ENCODE measurements around the gene PACSIN2.

PACSIN2 gene

DNA sequence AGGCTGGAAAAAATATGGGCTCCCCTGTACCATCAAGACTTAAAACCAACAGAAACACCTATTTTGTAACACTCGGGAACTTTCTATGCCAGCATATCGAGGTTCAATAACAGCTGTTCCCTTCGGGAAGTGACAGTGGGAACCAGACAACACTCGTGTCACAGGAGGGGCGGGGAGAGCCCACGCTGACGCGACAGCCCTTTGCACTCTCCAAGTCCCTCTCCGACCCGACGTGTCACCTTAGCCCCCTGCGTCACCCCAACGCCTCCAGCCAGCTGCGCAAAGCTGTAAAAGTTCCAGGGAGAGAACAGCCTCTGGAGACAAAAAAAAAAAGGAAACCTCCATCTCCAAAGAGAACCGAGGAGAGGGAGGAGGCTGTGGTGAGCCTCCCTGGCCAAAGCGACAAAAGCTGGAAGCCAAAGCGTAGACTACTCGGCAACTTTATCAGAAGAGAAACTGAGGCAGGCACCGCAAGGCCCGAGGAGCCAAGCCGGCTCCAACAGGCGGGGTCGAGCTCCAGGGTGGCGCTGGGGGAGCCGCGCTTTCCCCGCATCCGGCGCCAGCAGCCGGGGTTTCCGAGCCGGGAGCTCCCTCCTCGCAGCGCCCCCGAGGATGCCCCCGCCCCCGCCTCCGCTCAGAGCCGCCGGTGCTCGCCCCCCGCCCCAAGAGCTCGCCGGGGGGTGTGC is 158.6 kb downstream of the PACSIN2 start:
- no peak for DNase-seq (ENCODE audit: low read depth)

DNA sequence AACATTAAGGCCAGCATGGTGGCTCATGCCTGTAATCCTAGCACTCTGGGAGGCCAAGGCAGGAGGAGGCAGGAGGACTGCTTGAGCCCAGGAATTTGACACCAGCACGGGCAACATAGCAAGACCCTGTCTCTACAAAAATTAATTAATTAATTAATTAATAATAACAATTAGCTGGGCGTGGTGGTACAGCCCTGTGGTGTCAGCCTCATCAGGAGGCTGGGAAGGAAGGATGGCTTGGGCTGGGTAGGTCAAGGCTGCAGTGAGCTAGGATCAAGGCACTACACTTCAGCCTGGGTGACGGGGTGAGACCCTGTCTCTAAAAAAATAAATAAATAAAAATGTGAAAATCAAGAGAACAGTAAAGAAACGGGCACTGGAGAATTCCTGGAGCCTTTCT is 159.2 kb downstream of the PACSIN2 start:
- DNase-seq (ENCODE audit: low read depth), result no peak
- TF ChIP-seq, protein P1, sequence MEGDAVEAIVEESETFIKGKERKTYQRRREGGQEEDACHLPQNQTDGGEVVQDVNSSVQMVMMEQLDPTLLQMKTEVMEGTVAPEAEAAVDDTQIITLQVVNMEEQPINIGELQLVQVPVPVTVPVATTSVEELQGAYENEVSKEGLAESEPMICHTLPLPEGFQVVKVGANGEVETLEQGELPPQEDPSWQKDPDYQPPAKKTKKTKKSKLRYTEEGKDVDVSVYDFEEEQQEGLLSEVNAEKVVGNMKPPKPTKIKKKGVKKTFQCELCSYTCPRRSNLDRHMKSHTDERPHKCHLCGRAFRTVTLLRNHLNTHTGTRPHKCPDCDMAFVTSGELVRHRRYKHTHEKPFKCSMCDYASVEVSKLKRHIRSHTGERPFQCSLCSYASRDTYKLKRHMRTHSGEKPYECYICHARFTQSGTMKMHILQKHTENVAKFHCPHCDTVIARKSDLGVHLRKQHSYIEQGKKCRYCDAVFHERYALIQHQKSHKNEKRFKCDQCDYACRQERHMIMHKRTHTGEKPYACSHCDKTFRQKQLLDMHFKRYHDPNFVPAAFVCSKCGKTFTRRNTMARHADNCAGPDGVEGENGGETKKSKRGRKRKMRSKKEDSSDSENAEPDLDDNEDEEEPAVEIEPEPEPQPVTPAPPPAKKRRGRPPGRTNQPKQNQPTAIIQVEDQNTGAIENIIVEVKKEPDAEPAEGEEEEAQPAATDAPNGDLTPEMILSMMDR (IDR thresholded peaks at IDR 0.05; ENCODE audit: low read depth, low read length, missing control alignments), result no peak
- peak overlapping the region; percentile 86 for H3K4me3 ChIP-seq (ENCODE audit: low read depth, low read length)

More for the DNA sequence above, 158.6 kb downstream of the PACSIN2 start:
- TF ChIP-seq, protein P1 (IDR thresholded peaks at IDR 0.05; ENCODE audit: low read depth, low read length, missing control alignments), result no peak
- H3K4me3 ChIP-seq (ENCODE audit: low read depth, low read length), result peak overlapping the region; percentile 86

DNA sequence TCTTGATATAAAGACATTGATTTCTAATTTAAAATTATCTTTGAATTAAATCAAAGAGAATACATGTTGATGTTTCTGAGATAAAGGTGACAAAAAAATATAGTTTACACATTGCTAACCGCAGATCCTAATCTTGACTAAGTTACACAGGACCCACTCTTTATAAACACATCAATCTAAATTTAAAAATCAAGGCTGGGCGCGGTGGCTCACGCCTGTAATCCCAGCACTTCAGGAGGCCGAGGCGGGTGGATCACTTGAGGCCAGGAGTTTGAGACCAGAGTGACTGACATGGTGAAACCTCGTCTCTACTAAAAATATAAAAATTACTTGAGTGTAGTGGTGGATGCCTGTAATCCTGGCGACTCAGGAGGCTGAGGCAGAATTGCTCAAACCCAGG is 159.7 kb downstream of the PACSIN2 start:
- DNase-seq (ENCODE audit: low read depth), result no peak
- H3K4me3 ChIP-seq (ENCODE audit: low read depth, low read length), result no peak overlapping the region; the same call in 1 of the 2 replicates
- TF ChIP-seq, protein P1 (IDR thresholded peaks at IDR 0.05; ENCODE audit: low read depth, low read length, missing control alignments), result no peak

DNA sequence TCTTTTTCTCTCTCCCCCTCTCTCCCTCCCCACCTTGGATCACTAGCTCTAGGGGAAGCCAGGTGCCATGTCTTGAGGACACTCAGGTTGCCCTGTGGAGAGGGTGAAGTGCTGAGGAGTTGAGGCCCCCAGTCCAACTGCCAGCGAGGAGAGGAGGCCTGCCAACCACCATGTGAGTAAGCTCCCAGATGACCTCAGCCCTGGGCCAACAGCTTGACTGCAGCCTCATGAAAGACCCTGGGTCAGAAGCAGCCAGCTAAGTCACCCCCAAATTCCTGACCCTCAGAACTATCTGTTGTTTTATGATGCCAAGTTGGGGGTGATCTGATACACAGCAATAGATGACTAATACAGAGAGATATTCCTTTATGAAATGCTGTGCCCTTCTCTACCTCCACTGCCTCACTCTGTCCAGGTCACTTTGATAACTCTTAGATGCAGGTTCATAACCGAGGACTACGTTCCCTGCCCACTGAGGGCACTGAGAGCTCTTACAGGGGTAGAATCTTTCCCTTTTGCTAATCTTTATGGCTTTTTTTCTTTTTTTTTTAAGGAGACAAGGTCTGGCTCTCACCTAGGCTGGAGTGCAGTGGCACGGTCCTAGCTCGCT is 165.9 kb downstream of the PACSIN2 start:
- H3K4me3 ChIP-seq (ENCODE audit: low read depth, low read length), result no peak overlapping the region
- DNase-seq (ENCODE audit: low read depth), result no peak
- TF ChIP-seq, protein P1 (IDR thresholded peaks at IDR 0.05; ENCODE audit: low read depth, low read length, missing control alignments), result no peak

DNA sequence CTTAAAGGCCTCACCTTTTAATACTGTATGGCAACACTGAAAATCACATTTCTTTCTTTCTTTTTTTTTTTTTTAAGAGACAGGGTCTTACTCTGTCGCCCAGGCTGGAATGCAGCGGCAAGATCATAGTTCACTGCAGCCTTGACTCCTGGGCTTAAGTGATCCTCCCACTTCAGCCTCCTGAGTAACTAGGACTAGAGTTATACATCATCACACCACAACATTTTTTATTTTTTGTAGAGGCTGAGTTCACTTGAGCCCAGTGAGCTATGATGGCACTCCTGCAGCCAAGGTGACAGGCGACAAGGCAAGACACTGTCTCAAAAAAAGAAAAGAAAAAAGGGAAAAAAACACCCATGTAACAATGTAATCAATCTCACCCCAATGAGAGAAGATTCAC is 167.8 kb downstream of the PACSIN2 start:
- TF ChIP-seq, protein P1 (IDR thresholded peaks at IDR 0.05; ENCODE audit: low read depth, low read length, missing control alignments), result no peak
- no peak overlapping the region for H3K4me3 ChIP-seq (ENCODE audit: low read depth, low read length)
- no peak for DNase-seq (ENCODE audit: low read depth)

DNA sequence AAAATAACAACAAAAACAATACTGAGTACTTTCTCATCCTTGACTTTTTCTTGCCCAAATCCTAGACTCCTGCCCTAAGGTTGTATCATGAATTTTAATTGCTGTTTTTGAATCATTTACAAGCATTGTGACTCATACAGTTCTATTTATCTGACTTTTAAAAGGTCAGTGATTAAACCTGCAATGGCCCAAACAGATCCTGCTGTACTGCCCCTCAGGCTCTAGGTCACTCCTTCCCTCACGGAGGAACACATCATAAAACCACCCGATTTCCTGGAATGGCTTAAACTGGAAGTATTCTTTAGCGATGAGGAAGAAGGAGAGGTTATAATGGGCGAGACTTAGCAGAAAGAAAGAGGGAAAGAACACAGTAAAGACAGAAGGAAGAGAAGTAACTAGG is 170.2 kb downstream of the PACSIN2 start:
- TF ChIP-seq, protein P1 (IDR thresholded peaks at IDR 0.05; ENCODE audit: low read depth, low read length, missing control alignments), result no peak
- no peak overlapping the region for H3K4me3 ChIP-seq (ENCODE audit: low read depth, low read length)
- no peak for DNase-seq (ENCODE audit: low read depth)

Measured in GM12864 (cell line).